ENCODE data around the gene ITIH5.

The ITIH5 gene

GRCh38 chr10:7592627-7593026 lies 74.1 kb downstream of the ITIH5 start:
- no peak overlapping the region for H3K4me3 ChIP-seq (ENCODE audit: low read depth, low read length)
- no peak for TF ChIP-seq CTCF (IDR thresholded peaks at IDR 0.05; ENCODE audit: low read depth, low read length)

- H3K4me3 ChIP-seq (ENCODE audit: low read depth, low read length): no peak overlapping the region
- no peak for TF ChIP-seq CTCF (IDR thresholded peaks at IDR 0.05; ENCODE audit: low read depth, low read length)
Observed at GRCh38 chr10:7590271-7590670, 76.5 kb downstream of the ITIH5 start.

GRCh38 chr10:7589748-7590147 lies 77.0 kb downstream of the ITIH5 start:
- no peak overlapping the region for H3K4me3 ChIP-seq (ENCODE audit: low read depth, low read length)
- no peak for TF ChIP-seq CTCF (IDR thresholded peaks at IDR 0.05; ENCODE audit: low read depth, low read length)

- H3K4me3 ChIP-seq (ENCODE audit: low read depth, low read length): no peak overlapping the region
- TF ChIP-seq CTCF (IDR thresholded peaks at IDR 0.05; ENCODE audit: low read depth, low read length): no peak
Observed at GRCh38 chr10:7587865-7588188, 78.9 kb downstream of the ITIH5 start.

GRCh38 chr10:7587168-7587864 lies 79.5 kb downstream of the ITIH5 start:
- TF ChIP-seq CTCF (IDR thresholded peaks at IDR 0.05; ENCODE audit: low read depth, low read length): no peak
- no peak overlapping the region for H3K4me3 ChIP-seq (ENCODE audit: low read depth, low read length)

GRCh38 chr10:7585228-7585627 lies 81.5 kb downstream of the ITIH5 start:
- no peak overlapping the region for H3K4me3 ChIP-seq (ENCODE audit: low read depth, low read length)
- TF ChIP-seq CTCF (IDR thresholded peaks at IDR 0.05; ENCODE audit: low read depth, low read length): no peak

GRCh38 chr10:7583626-7584025 lies 83.1 kb downstream of the ITIH5 start:
- no peak for TF ChIP-seq CTCF (IDR thresholded peaks at IDR 0.05; ENCODE audit: low read depth, low read length)
- H3K4me3 ChIP-seq (ENCODE audit: low read depth, low read length): no peak overlapping the region

Measured in WI38 (cell line).